ENCODE measurements around the gene PPFIA2.
A peak's percentile ranks its signal among the peaks of the same experiment; 100 is the strongest.
"Not testable (repeated sequence)": the region's sequence is repeated elsewhere in the genome, so short reads cannot be mapped to it uniquely, and the experiment has no call there.

The PPFIA2 gene

GRCh38 chr12:81209772-81210225 is 549.4 kb downstream of the PPFIA2 start:
- not testable (repeated sequence) for DNase-seq (ENCODE audit: low spot score); H3K4ac ChIP-seq (ENCODE audit: low read length); H3K18ac ChIP-seq (ENCODE audit: low read length); H4K91ac ChIP-seq (ENCODE audit: low read depth, low read length, poor library complexity); H3K9ac ChIP-seq (ENCODE audit: low read depth, low read length, poor library complexity); H4K8ac ChIP-seq (ENCODE audit: low read depth, low read length); H3K79me1 ChIP-seq (ENCODE audit: low read depth, low read length); H3K23ac ChIP-seq (ENCODE audit: low read depth, low read length, poor library complexity); H2AK5ac ChIP-seq (ENCODE audit: low read depth, low read length); H2BK15ac ChIP-seq (ENCODE audit: low read length); H2AFZ ChIP-seq (ENCODE audit: low read length); H3K4me3 ChIP-seq (ENCODE audit: low read length in 2 of 2); H3K14ac ChIP-seq (ENCODE audit: low read length); H2BK5ac ChIP-seq (ENCODE audit: low read length); H3K36me3 ChIP-seq (replicated peaks in 1 of 2; ENCODE audit: control insufficient read depth in 2 of 2, insufficient read depth in 2 of 2, low read length in 2 of 2); H3K9me3 ChIP-seq (replicated peaks in 1 of 2; ENCODE audit: control insufficient read depth in 2 of 2, insufficient read depth in 1 of 2, low read depth in 1 of 2, low read length in 2 of 2); H2BK120ac ChIP-seq (ENCODE audit: low read depth, low read length); H3K27ac ChIP-seq (replicated peaks; ENCODE audit: low read length); H3K4me2 ChIP-seq (ENCODE audit: insufficient read depth, low read length, poor library complexity, severe bottlenecking); H2BK12ac ChIP-seq (ENCODE audit: low read length); H3K27me3 ChIP-seq (ENCODE audit: control insufficient read depth in 3 of 3, insufficient read depth in 3 of 3, low read depth in 1 of 3, low read length in 3 of 3)
- WGBS, 2 donors (ENCODE audit: extremely low coverage in 2 of 2, insufficient read length in 2 of 2, insufficient replicate concordance in 1 of 2) = no CpG with 5 or more reads among the region's 2 CpGs
- H3K4me1 ChIP-seq (ENCODE audit: control insufficient read depth in 2 of 2, insufficient read depth in 1 of 2, low read depth in 1 of 2, low read length in 2 of 2) = peaks cover 10 to 54% of the 10 kb centered on the region in 2 donors

GRCh38 chr12:81209012-81209411 is 550.1 kb downstream of the PPFIA2 start:
- Histone ChIP-seq H2AK5ac (ENCODE audit: low read depth, low read length) (no peak overlapping the region), H2AFZ (ENCODE audit: low read length) (peak overlapping the region; percentile 63), H4K91ac (ENCODE audit: low read depth, low read length, poor library complexity) (no peak overlapping the region), H3K27me3 (ENCODE audit: control insufficient read depth in 3 of 3, insufficient read depth in 3 of 3, low read depth in 1 of 3, low read length in 3 of 3) (no peaks in the 10 kb centered on the region), H3K27ac (replicated peaks; ENCODE audit: low read length) (no peak overlapping the region), H3K4me2 (ENCODE audit: insufficient read depth, low read length, poor library complexity, severe bottlenecking) (no peak overlapping the region), H3K36me3 (replicated peaks in 1 of 2; ENCODE audit: control insufficient read depth in 2 of 2, insufficient read depth in 2 of 2, low read length in 2 of 2) (no peaks in the 10 kb centered on the region), H2BK5ac (ENCODE audit: low read length) (no peak overlapping the region), H3K4me3 (ENCODE audit: low read length in 2 of 2) (no peak overlapping the region), H4K8ac (ENCODE audit: low read depth, low read length) (no peak overlapping the region), H3K23ac (ENCODE audit: low read depth, low read length, poor library complexity) (no peak overlapping the region), H3K4ac (ENCODE audit: low read length) (no peak overlapping the region), H3K14ac (ENCODE audit: low read length) (no peak overlapping the region), H3K4me1 (ENCODE audit: control insufficient read depth in 2 of 2, insufficient read depth in 1 of 2, low read depth in 1 of 2, low read length in 2 of 2) (peaks cover 10 to 54% of the 10 kb centered on the region in 2 donors), H2BK12ac (ENCODE audit: low read length) (no peak overlapping the region), H3K9me3 (replicated peaks in 1 of 2; ENCODE audit: control insufficient read depth in 2 of 2, insufficient read depth in 1 of 2, low read depth in 1 of 2, low read length in 2 of 2) (no peaks in the 10 kb centered on the region), H3K18ac (ENCODE audit: low read length) (no peak overlapping the region), H3K79me1 (ENCODE audit: low read depth, low read length) (no peaks in the 10 kb centered on the region), H2BK15ac (ENCODE audit: low read length) (no peak overlapping the region), H3K9ac (ENCODE audit: low read depth, low read length, poor library complexity) (no peak overlapping the region), H2BK120ac (ENCODE audit: low read depth, low read length) (no peak overlapping the region)
- no peak for DNase-seq (ENCODE audit: low spot score)

GRCh38 chr12:81208187-81208911 is 550.8 kb downstream of the PPFIA2 start:
- Histone ChIP-seq H3K4me2 (ENCODE audit: insufficient read depth, low read length, poor library complexity, severe bottlenecking) (no peak overlapping the region), H2BK15ac (ENCODE audit: low read length) (no peak overlapping the region), H3K27ac (replicated peaks; ENCODE audit: low read length) (no peak overlapping the region), H2AFZ (ENCODE audit: low read length) (peak overlapping the region; percentile 63), H3K14ac (ENCODE audit: low read length) (no peak overlapping the region), H3K27me3 (ENCODE audit: control insufficient read depth in 3 of 3, insufficient read depth in 3 of 3, low read depth in 1 of 3, low read length in 3 of 3) (no peaks in the 10 kb centered on the region), H3K23ac (ENCODE audit: low read depth, low read length, poor library complexity) (no peak overlapping the region), H2AK5ac (ENCODE audit: low read depth, low read length) (no peak overlapping the region), H4K91ac (ENCODE audit: low read depth, low read length, poor library complexity) (no peak overlapping the region), H3K4ac (ENCODE audit: low read length) (no peak overlapping the region), H3K9ac (ENCODE audit: low read depth, low read length, poor library complexity) (no peak overlapping the region), H3K4me1 (ENCODE audit: control insufficient read depth in 2 of 2, insufficient read depth in 1 of 2, low read depth in 1 of 2, low read length in 2 of 2) (peaks cover 10 to 54% of the 10 kb centered on the region in 2 donors), H2BK12ac (ENCODE audit: low read length) (no peak overlapping the region), H3K9me3 (replicated peaks in 1 of 2; ENCODE audit: control insufficient read depth in 2 of 2, insufficient read depth in 1 of 2, low read depth in 1 of 2, low read length in 2 of 2) (no peaks in the 10 kb centered on the region), H2BK120ac (ENCODE audit: low read depth, low read length) (no peak overlapping the region), H4K8ac (ENCODE audit: low read depth, low read length) (no peak overlapping the region), H2BK5ac (ENCODE audit: low read length) (no peak overlapping the region), H3K18ac (ENCODE audit: low read length) (no peak overlapping the region), H3K36me3 (replicated peaks in 1 of 2; ENCODE audit: control insufficient read depth in 2 of 2, insufficient read depth in 2 of 2, low read length in 2 of 2) (no peaks in the 10 kb centered on the region), H3K79me1 (ENCODE audit: low read depth, low read length) (no peaks in the 10 kb centered on the region), H3K4me3 (ENCODE audit: low read length in 2 of 2) (no peak overlapping the region)
- no peak for DNase-seq (ENCODE audit: low spot score)
- WGBS, 2 donors (ENCODE audit: extremely low coverage in 2 of 2, insufficient read length in 2 of 2, insufficient replicate concordance in 1 of 2) = no CpG with 5 or more reads among the region's 9 CpGs

Data from neuronal stem cell (in vitro differentiated cells).